Measurements from ENCODE around the gene PRR16. TPM values are rescaled to one million over a fixed set of nuclear protein-coding genes. Genes with fewer than 3 reads are reported as not detected.

The PRR16 gene
- polyA plus RNA-seq, 10 donors, result 5.0 to 25.0 (median 17.9) TPM

DNA sequence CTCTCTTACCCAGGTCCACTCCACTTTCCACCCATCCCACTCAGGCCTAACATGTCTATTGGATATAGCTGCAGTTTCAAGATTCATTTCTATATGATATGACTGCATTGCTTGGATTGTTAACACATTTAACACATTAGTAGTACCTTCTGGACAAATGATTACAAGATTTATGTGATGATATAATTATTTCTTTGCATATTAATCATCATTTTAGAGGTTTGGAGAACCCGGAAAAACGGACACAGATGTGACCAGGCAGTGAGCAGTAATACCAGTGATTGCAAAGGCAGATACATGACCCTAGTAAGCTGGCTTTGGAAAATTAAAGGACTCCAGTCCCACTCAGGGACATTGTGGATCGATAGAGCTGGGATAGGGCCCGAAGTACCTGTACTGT lies 103.8 kb downstream of the PRR16 start:
- no peak for DNase-seq

GRCh38 chr5:120568711-120569110 lies 104.6 kb downstream of the PRR16 start:
- DNase-seq, result peak in 1 of 3 donors; percentile 8

- DNase-seq, result no peak
Observed at GRCh38 chr5:120576588-120576987, 112.5 kb downstream of the PRR16 start.

GRCh38 chr5:120582635-120583034 lies 118.5 kb downstream of the PRR16 start:
- DNase-seq, result no peak

DNA sequence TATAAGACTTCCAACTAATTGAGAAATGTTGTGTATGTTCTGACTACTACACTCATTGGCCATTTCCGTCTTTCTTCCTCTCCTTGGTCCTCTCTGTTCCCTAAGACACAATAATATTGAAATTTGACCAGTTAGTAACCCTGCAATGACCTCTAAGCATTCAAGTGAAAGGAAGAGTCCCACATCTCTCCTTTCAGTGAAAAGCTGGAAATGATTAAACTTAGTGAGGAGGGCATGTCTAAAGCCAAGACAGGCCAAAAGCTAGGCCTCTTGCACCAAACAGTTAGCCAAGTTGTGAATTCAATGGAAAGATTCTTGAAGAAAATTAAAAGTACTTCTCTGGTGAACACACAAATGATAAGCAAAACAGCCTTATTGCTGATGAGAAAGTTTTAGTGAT lies 122.5 kb downstream of the PRR16 start:
- no peak for DNase-seq

GRCh38 chr5:120591911-120592310 lies 127.8 kb downstream of the PRR16 start:
- no peak for DNase-seq

DNA sequence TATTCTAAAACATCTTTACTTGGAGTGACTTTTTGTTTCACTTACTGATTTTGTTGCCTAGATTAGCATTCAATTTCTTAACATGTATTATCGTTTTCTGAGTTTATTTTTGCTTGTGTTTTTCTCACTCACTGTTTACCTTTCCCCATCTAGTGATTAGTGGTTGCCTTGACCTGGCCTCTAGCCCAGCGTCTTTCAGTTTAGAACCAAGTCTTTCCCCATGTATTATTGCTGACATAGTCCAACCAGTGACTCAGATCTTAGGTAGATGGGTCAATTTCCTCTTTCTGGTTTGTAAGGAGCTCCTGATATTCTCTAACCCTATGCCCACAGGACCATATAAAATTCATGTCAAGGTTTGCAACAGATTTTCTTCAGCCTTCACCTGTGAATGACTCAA lies 135.5 kb downstream of the PRR16 start:
- DNase-seq, result no peak

DNA sequence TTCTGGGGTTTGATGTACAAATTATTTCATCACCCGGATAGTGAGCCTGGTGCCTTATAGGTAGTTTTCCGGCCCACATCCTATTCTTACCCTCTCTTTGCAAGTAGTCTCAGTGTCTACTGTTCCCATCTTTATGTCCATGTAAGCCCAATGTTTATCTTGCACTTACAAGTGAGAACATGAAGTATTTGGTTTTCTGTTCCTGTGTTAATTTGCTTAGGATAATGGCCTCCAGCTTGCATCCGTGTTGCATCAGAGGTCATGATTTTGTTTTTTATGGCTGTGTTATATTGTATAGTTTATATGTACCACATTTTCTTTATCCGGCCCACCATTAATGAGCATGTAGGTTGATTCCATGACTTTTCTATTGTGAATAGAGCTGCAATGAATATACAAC lies 136.5 kb downstream of the PRR16 start:
- DNase-seq, result no peak

GRCh38 chr5:120602033-120602432 lies 137.9 kb downstream of the PRR16 start:
- no peak for DNase-seq

- peak in 1 of 3 donors; percentile 93 for DNase-seq
Observed at GRCh38 chr5:120604884-120605283, 140.8 kb downstream of the PRR16 start.

DNA sequence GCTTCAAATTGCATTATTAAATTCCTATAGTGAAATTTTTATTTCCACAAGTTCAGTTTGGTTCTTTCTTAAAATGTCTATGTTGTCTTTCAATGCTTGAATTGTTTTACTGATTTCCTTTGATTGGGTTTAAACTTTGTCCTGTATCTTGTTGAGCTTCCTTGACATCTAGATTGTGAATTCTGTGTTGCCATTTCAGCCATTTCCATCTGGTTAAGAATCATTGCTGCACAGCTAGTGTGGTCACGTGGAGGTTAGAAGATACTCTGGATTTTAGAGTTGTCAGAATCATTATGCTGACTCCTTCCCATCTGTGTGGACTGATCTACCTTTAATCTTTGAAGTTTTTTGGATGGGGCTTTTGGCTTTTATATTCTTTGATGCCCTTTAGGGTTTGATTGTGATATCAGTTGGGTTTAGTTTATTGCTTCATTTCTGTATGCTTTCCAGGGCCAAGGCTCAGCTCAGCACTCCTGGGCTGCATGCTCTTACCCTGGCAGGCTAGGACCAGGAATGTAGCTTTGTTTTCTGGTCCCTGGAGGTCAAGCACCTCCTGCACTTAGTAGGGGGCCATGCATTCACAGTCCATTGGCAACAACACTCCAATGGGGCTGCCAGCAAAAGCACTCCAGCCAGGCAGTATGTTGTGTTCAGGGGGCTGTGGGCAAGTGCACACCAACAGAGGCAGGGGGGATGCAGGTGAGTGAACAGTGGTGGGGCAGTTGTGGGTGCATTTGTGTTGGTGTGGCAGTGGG lies 141.4 kb downstream of the PRR16 start:
- DNase-seq, result no peak

- no peak for DNase-seq
Observed at GRCh38 chr5:120609570-120609969, 145.5 kb downstream of the PRR16 start.

DNA sequence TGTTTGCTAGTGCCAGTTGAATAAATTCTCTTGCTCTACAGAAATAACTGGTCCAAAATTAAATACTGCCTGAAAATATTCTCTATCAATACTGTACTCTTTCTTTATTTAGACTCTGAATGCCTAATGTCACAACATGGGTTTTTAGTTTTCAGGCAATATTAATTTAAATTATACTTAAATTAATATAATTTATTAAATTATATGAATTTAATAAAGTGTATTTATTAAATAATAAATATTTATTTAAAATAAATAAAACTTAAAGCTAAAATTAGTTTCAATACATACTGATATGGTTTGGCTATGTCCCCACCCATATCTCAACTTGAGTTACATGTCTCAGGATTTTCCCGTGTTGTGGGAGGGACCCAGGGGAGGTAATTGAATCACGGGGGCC lies 146.0 kb downstream of the PRR16 start:
- no peak for DNase-seq

DNA sequence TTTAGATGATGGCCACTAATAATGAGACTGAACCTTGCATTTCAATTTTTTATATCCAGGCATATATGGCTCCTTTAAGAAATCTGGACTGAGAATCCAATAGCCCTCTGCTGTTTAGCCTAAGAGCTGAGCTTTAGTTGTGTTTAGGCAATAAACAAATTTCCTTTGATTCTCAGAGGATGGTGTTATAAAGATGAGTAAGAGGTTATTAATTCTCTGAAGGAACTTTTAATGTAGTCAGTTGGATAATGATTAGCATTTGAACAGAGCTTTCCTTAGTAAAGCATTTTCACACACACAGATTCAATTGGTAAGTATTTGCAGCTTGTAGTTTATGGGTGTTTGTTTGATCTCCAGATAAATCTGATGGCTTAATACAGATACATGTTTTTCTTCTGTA lies 149.6 kb downstream of the PRR16 start:
- DNase-seq, result no peak

DNA sequence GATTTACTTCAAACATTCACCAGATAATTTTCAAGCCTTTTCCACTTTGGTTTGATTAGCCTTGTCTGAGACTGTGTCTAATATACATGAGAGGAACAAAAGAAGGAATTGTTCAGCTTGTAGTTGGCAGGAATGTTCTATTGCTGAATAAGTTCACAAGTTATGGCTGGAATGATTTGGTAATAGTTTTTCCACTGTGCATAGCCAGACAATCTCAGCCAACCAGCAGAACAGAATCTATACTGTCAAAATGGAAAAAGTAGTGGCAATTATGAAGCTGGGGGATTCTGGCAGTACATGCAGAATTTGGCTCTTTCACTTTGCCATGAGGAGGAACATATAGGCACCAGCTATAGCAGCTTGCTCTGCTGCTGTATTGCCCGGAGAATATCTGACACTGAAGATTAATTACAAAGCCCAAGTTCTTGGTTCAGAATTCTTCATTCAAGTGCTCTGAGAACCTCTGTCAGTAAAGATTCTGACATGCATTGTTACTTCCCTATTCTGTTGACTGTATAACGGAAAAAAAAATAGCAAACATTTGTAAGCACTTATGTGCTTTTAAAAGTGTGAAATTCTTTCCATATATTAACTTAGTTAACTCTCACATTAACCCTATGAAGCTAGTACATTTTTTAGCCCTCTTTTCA lies 150.6 kb downstream of the PRR16 start:
- DNase-seq, result peak; percentile 56 to 78 (median 67)

DNA sequence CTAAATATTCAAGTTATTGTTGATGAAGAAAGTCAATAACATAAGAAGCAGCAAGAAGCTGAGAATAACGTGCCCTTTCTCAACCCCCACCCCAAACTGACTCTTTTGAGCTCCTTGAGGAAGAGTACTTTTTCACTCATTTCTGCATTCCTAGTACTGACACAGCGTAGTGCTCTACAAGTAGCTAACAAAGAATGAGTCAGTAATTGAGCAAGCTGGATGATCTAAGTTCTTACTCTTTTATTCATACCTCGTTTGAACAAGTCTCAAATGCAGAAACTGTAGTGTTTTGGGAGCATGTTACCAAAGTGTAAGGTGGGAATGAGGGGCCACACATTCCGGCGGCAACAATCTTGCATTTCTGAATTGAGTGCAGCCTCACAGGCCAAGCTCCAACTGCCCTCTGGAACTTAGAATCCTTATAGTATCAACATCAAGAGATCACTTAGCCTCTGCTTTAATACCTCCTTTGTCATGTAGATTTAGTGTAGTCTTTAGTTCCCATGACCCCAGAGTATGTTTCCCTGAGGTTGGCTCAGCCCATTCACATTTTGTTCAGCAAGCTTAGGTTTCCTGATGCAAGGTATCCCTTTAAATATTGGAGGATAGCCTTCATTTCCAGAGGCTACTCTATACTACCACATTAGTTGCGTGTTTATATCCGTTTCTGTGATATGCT lies 152.0 kb downstream of the PRR16 start:
- peak in 1 of 3 donors; percentile 75 for DNase-seq

GRCh38 chr5:120621339-120621738 lies 157.2 kb downstream of the PRR16 start:
- no peak for DNase-seq

DNA sequence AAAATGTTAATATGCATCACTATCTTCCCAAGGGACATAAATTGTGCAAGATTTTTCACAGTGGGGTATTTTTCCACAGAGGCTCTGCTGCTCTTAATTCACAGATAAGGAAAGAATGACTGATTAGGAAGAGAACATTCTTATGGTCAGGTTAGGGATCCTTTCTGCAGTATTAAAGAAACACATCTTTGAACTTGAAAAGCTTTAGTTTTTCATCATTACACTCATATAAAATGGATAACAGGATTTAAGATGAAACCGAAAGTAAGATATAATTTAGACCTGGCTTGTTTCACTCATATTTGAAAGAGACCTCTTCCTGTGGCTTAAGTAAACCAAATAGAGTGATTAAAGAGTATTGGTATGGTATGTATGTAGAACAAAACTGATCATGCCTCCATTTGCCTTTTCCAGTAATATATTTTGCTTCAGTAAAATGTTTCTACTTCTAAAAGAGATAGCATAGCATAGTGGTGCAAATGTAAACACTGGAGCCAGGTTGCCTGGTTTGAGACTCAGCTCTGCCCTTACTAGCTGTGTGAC lies 160.0 kb downstream of the PRR16 start:
- DNase-seq, result no peak

DNA sequence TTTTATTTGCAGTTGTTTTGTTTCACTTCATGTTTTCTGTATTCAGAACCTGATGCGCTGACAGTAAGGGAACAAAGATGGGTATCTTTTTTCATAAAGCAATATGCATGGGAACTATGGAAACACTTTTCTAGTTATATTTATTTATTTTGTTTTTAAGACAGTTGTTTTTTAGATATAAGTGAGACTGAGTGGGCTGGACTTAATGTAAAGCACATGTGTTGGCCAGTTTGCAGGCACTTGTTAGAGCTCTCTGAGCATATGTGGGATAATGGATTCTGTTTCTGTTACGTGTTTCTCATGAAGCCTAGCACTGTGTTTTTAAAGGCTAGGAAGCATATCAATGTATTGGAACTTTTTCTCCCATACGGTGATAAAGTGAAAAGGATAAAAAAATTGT lies 164.1 kb downstream of the PRR16 start:
- DNase-seq, result peak in 2 of 3 donors; percentile 17 to 55

DNA sequence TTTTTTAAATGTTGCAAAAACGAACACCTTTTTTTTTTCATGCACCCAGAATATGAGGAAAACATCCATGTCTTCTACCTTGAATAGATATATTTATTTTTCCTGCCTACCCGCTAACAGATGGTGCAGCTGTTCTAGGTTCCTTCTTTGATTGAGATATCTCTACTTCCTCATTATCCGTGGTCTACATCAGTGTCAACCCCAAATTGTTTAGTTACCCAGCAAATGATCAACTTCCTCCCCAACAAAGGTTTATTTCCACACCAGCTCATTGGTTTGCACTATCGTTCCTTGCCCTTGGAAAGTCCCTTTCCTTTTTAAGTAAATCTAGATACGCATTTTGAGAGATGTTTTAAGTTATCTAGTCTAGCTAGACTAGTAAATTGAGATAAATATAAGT lies 166.4 kb downstream of the PRR16 start:
- DNase-seq, result no peak

DNA sequence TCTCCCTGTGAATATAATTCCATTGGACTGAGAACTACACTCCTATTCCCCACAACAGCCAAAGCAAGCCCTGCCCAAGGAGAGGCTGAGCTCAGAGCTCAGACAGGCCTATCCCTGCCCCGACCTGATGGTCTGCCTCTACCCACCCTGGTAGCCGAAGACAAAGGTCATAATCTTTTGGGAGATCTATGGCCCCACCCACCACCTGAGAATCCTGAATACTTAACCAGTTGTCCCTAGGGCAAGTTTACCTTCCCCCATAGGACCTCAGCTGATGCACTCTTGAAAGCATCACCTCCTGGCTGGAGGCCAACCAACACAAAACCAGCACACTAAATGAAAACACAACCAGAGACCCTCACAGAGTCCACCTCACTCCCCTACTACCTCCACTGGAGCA lies 167.5 kb downstream of the PRR16 start:
- no peak for DNase-seq

DNA sequence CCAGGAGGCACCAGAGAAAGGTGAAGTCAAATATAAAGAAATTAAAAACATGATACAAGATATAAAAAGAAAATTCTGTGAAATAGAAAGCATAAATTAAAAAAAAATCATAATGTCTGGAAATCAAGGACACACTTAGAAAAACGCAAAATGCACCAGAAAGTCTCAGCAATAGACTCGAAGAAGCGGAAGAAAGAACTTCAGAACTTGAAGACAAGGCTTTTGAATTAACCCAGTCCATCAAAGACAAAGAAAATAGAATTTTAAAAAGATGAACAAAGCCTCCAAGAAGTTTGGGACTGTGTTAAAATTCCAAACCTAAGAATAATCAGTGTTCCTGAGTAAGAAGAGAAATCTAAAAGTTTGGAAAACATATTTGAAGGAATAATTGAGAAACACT lies 168.3 kb downstream of the PRR16 start:
- no peak for DNase-seq

GRCh38 chr5:120638449-120638848 lies 174.3 kb downstream of the PRR16 start:
- no peak for DNase-seq
